Ectodermal cell (in vitro differentiated cells): Measurements from ENCODE around the gene TCL1B.
"Not testable (repeated sequence)": the region's sequence is repeated elsewhere in the genome, so short reads cannot be mapped to it uniquely, and the experiment has no call there.

Experiments used
- H3K27ac ChIP-seq: 2 replicates; pipeline ENCODE4 v1.7.0; 2013; ENCODE audit warnings: mild to moderate bottlenecking, low read depth, low read length; ENCODE audit not compliant: insufficient read depth, poor library complexity, severe bottlenecking
- H3K27me3 ChIP-seq: 2 replicates; pipeline ENCODE4 v1.7.0; 2013; ENCODE audit warnings: mild to moderate bottlenecking, low read length; ENCODE audit not compliant: insufficient read depth, control insufficient read depth, poor library complexity, severe bottlenecking
- H3K36me3 ChIP-seq: one replicate; pipeline ENCODE4 v1.7.0; 2013; ENCODE audit warnings: low read length; ENCODE audit not compliant: control insufficient read depth, insufficient read depth
- H3K4me1 ChIP-seq: one replicate; pipeline ENCODE4 v1.7.0; 2013; ENCODE audit warnings: low read length; ENCODE audit not compliant: control insufficient read depth, insufficient read depth
- H3K4me3 ChIP-seq: 2 replicates; pipeline ENCODE4 v1.7.0; 2013; ENCODE audit warnings: low read depth, low read length, control low read depth; ENCODE audit not compliant: insufficient read depth
- H3K9me3 ChIP-seq: 2 replicates; pipeline ENCODE4 v1.7.0; 2013; ENCODE audit warnings: mild to moderate bottlenecking, low read length, moderate library complexity; ENCODE audit not compliant: control insufficient read depth
- WGBS, 2 experiments: methylation state at CpG; one replicate each; pipeline ENCODE4 v1.1.7; 2013; ENCODE audit warnings: missing lambda C conversion rate in 2 of 2; 5-methylcytosine and 5-hydroxymethylcytosine counted together

Gene TCL1B

DNA sequence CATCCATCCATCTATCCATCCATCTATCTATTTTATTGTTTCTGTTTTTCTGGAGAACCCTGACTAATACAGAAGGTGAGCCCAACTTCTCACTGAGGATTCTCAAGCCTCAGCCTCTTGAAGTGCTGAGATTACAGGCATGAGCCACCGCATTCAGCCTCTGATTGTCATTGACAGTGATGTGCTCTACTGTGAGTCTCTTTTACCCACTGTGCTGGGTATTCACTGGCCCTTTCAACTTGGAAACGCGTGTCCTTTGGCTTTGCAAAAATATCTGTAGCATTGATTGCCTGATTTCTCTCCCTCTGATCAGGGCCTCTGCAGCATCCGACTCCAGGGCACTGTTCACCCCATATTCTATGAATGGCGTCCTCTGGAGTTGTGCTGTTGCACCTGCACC is 29.6 kb upstream of the TCL1B start:
- no peaks in the 10 kb centered on the region for H3K27me3 ChIP-seq
- no peak overlapping the region for H3K4me3 ChIP-seq
- 41 to 57% methylated on average over 5 of the region's 5 CpGs for WGBS, 2 experiments

DNA sequence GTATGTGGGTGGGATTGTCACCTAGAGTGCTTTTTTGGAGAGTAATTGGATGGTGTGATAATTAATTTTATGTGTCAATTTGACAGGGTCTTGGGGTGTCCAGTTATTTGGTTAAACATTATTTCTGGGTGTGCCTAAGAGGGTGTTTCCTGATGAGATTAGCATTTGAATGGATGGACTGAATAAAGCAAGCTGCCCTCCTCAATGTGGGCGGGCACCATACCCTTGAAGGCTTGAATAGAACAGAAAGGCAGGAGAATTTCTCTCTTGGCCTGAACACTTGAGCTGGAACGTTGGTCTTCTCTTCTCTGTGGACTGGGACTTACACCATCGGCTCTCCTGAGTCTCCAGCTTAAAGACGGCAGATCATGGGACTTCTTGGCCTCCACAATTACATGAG is 28.8 kb upstream of the TCL1B start:
- Histone ChIP-seq H3K27ac (no peak overlapping the region), H3K4me1 (no peaks in the 10 kb centered on the region), H3K4me3 (no peak overlapping the region), H3K36me3 (no peaks in the 10 kb centered on the region), H3K9me3 (no peaks in the 10 kb centered on the region), H3K27me3 (no peaks in the 10 kb centered on the region)
- WGBS, 2 experiments: 57 to 63% methylated on average over 4 of the region's 4 CpGs

More for the DNA sequence above, 29.6 kb upstream of the TCL1B start:
- no peak overlapping the region for H3K27ac ChIP-seq
- no peaks in the 10 kb centered on the region for H3K4me1 ChIP-seq
- H3K9me3 ChIP-seq: no peaks in the 10 kb centered on the region
- no peaks in the 10 kb centered on the region for H3K36me3 ChIP-seq

DNA sequence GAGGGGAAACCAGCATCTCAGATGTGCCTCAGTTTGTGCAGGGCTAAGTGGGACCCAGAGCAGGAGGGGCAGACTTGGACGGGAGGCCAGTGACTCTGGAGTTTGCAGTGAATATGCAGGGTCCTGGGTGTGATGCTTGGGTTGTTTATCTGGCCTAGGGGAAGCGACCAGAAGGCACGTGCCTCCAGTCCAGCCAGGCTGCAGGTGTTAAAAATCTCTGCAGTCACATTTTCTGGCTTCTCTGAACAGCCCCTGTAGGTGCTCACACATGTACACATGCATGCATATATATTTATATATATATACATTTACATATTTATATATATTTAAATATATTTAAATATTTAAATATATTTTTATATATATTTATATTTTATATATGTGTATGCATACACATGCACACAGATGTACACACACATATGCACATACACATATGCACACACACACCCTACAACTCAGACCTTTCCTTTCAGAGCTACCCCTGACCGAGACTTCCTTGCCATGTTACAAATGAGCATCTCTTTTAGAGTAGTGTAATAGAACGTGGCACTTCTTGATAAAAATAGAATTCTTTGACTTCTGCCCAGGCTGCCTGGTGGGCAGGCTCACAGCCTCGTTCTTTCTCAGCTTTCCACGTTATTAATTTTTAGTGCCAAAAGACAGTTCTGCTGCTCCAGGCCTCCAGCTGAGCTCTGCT is 26.8 kb upstream of the TCL1B start:
- Histone ChIP-seq H3K27me3 (no peaks in the 10 kb centered on the region), H3K4me1 (no peaks in the 10 kb centered on the region), H3K27ac (no peak overlapping the region), H3K4me3 (no peak overlapping the region), H3K9me3 (no peaks in the 10 kb centered on the region), H3K36me3 (no peaks in the 10 kb centered on the region)
- 91 to 94% methylated on average over 7 of the region's 7 CpGs for WGBS, 2 experiments

DNA sequence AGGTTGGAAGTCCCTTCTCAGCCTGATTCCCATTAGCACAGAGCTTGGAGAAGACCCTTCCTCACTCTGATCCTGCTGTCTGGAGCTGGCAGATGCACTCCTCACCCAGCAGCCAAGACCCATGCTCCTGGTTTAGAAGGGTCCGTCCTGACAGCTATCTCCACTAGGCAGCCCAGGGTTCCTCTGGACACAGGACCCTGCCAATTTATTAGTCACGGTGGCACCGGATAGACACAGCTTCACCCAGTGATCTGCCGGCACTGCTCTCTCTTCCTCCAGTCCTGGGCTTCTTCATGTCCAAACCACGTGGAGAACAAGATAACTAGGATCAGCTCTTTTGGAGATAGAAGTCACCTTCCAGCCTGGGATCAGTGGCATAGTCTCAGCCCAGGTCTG is 26.2 kb upstream of the TCL1B start:
- H3K27me3 ChIP-seq: no peaks in the 10 kb centered on the region
- no peaks in the 10 kb centered on the region for H3K36me3 ChIP-seq
- WGBS, 2 experiments: 94 to 95% methylated on average over 5 of the region's 5 CpGs
- H3K4me1 ChIP-seq: no peaks in the 10 kb centered on the region
- no peaks in the 10 kb centered on the region for H3K9me3 ChIP-seq
- H3K27ac ChIP-seq: no peak overlapping the region
- H3K4me3 ChIP-seq: no peak overlapping the region

DNA sequence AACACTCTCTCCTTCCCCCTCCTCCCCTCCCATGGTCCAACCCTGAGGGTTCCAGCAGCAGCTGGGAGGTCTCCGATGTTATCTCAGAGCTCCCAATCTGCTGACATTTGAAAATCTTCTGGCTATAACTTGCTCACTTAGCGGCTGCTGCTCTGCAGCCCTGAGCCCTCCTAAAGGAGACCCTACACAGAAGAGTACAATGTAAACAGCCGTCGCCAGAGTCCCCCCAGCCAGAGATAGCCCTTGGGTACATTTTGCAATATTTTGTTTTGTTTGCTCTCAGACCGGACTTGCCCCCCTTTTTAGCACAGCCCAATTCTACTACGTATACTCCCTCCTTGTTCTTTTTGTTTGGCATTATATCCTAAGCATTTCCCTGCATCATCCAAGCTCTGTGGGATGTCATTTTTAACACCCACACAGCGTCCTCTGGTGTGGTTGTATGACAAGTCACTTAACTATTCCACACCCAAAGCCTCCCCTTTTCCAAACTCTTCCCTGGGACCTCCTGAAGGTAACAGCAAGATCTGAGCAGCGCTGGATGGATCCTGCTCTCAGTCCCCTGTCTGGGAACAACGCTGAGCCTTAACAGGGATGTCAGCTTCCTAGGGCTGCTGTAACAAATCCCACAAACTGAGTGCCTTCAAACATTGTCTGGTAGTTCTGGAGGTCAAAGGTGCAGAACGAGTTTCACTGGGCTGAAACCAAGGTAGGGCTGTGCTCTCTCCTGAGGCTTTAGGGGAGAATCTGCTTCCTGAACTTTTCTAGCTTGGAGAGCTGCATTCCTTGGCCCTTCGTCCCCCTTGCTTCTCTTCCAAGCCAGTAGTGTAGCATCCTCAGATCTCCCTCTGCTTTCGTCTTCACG is 25.3 kb upstream of the TCL1B start:
- no peaks in the 10 kb centered on the region for H3K9me3 ChIP-seq
- H3K4me1 ChIP-seq: no peaks in the 10 kb centered on the region
- no peak overlapping the region for H3K27ac ChIP-seq
- no peaks in the 10 kb centered on the region for H3K36me3 ChIP-seq
- 81 to 84% methylated on average over 13 of the region's 13 CpGs for WGBS, 2 experiments
- H3K27me3 ChIP-seq: no peaks in the 10 kb centered on the region
- H3K4me3 ChIP-seq: no peak overlapping the region

DNA sequence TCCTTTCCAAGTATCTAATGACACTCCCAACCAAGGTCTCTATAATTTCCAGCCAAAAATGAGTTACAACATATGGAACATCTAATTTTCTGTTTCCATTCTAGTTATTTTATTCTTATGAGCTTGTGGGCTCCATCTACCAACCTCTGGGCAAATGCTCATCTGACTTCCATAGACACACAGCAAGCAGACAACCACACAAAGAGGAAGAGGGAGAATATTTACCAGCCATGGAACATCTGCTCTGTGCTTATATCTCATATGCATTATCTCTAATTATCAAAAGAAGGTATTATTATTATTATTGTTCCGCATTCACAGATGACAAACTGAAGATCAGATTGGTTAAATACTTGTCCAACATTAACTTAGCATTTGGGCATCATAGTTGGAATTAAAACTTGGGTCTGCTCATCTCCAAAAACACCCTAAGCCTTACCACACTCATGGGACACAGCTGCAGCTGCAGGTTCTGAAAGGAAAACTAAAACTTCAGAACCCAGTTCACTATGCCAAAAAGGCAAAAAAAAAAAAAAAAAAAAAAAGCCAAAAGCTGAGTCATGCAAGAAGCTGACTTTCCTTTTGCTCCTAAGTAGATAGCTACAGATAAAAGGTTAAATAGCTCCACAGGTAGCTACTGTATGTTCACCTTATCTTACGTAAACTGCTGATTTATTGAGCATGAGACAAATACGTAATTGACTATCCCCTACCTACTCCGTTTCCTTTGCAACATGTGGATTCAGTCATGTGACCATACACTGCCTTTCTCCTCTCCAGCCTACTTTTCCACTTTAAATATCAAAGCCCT is 23.6 kb upstream of the TCL1B start:
- H3K9me3 ChIP-seq: no peaks in the 10 kb centered on the region
- no peaks in the 10 kb centered on the region for H3K36me3 ChIP-seq
- no peak overlapping the region for H3K4me3 ChIP-seq
- H3K27me3 ChIP-seq: no peaks in the 10 kb centered on the region
- no peak overlapping the region for H3K27ac ChIP-seq
- WGBS, 2 experiments: 68 to 84% methylated on average over 3 to 4 of the region's 4 CpGs
- H3K4me1 ChIP-seq: peaks cover 8% of the 10 kb centered on the region

DNA sequence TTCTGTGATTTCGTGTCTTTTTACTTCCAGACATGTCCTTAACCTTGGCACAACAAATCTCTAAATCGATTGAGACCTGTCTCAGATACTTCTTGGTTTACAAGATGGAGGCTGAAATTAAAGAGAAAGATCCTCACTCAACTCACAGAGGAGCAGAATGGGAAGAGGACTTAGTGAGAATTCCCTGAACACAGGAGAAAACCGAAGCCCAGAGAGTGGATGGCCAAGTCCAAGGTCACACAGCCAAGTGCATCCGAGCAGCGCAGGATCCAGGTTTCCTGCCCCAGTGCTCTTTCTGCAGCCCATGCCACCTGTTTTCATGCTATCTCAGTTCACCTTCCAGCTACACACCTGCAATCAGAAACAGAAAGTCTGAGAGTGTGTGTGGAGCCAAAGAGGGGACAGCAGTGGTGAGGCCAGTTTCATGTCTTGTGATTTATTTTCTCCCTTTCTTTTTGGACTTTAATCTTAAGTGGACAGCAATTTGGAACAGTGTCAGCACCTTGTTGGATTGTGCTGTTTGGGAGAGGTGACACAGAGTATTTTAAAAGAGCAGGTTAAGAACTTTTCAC is 22.9 kb upstream of the TCL1B start:
- no peaks in the 10 kb centered on the region for H3K27me3 ChIP-seq
- no peak overlapping the region for H3K27ac ChIP-seq
- H3K4me3 ChIP-seq: no peak overlapping the region
- no peaks in the 10 kb centered on the region for H3K9me3 ChIP-seq
- H3K4me1 ChIP-seq: peaks cover 8% of the 10 kb centered on the region
- WGBS, 2 experiments: 92% methylated on average over 5 of the region's 5 CpGs
- no peaks in the 10 kb centered on the region for H3K36me3 ChIP-seq

DNA sequence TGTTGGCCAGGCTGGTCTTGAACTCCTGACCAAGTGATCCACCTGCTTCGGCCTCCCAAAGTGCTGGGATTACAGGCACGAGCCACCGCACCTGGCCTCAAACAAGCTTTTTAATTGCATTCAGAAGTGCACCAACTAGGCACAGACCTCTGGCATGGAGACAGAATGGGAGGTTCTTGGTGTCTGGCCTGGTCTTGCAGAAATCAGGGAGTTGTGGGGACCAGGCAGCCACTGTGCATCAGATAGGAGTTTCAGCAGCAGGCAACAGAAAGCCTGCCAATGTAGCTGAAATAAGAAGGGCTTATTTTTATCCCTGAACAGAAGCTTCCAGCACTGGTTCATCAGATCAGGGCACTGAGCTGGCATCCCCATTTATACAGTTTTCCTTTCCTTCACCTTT is 22.2 kb upstream of the TCL1B start:
- Histone ChIP-seq H3K4me3 (no peak overlapping the region), H3K9me3 (no peaks in the 10 kb centered on the region), H3K4me1 (peaks cover 8% of the 10 kb centered on the region), H3K27me3 (no peaks in the 10 kb centered on the region), H3K27ac (no peak overlapping the region), H3K36me3 (no peaks in the 10 kb centered on the region)
- WGBS, 2 experiments: 89 to 97% methylated on average over 3 of the region's 3 CpGs

DNA sequence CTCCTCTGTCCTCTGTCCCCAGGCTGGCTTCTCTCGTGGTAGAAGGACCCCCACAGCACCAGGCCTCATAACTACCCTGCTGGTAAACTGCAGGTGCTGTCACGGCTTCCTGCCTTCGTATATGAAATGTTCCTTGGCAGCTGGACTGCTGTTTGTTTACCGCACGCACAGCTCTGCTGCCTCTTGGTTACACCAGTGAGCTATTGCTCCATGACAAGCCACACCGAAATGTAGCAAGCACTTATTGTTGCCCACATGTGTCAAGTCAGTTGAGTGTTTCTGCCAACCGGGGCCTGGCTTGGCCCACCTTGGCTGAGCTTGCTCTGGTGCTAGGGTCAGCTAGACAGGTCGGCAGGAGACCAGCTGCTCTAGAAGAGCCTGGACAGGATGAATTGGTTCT is 21.7 kb upstream of the TCL1B start:
- 92 to 94% methylated on average over 8 of the region's 8 CpGs for WGBS, 2 experiments
- Histone ChIP-seq H3K36me3 (no peaks in the 10 kb centered on the region), H3K27me3 (no peaks in the 10 kb centered on the region), H3K4me1 (peaks cover 8% of the 10 kb centered on the region), H3K9me3 (no peaks in the 10 kb centered on the region), H3K27ac (no peak overlapping the region), H3K4me3 (no peak overlapping the region)

DNA sequence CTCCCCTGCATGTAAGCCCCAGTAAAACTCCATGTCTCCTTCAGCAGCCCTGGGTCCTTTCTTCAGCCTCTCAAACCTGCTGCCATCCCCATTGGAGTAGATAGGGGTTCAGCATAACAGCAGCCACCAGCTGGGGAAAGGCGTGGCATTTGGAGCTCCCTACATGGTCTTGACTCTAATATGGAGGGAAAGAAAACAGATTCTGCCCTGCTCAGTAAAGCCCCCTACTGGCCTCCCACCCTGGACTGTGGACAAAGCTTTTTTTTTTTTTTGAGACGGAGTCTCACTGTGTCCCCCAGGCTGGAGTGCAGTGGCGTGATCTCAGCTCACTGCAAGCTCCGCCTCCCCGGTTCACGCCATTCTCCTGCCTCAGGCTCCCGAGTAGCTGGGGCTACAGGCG is 20.7 kb upstream of the TCL1B start:
- not testable (repeated sequence) for H3K4me3 ChIP-seq, H3K27me3 ChIP-seq, H3K9me3 ChIP-seq, H3K4me1 ChIP-seq, H3K36me3 ChIP-seq, H3K27ac ChIP-seq
- 71 to 77% methylated on average over 8 of the region's 8 CpGs for WGBS, 2 experiments
